Measurements from ENCODE around the gene ATP10B. TPM values are rescaled to one million over a fixed set of nuclear protein-coding genes. Genes with fewer than 3 reads are reported as not detected.

Gene ATP10B
- total and polyA plus RNA-seq, 2 experiments from 2014 or later = 2.7 to 5.1 TPM

DNA sequence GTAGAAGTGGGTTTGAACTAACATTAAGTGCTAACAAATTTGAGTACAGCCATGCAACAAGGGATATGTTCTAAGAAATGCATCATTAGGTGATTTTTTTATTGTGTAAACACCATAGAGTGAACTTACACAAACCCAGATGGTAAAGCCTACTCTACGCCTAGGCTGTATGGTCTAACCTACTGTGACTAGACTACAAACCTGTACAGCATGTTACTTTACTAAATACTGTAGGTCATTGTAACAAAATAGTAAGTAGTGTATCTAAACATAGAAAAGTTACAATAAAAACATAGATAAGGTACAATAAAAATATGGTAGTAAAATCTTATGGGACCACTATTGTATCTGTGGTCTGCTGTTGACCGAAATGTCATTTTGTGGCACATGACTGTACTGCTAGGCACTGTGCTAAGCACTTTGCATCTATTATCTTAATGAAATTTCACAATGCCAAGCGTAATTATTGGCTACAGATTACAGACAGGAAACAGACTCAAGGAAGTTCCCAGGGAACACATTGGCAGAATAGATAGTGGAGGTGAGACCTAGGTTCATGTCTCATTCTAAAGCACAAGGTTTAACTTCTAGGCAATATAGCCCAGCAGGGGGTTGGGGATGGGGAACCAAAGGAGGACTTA lies 62.7 kb downstream of the ATP10B start:
- WGBS (ENCODE audit: low lambda C conversion rate, missing lambda C conversion rate) = 95% methylated on average over 3 of the region's 3 CpGs
- H3K27ac ChIP-seq = no peak overlapping the region
- no peaks in the 10 kb centered on the region for H3K27me3 ChIP-seq

DNA sequence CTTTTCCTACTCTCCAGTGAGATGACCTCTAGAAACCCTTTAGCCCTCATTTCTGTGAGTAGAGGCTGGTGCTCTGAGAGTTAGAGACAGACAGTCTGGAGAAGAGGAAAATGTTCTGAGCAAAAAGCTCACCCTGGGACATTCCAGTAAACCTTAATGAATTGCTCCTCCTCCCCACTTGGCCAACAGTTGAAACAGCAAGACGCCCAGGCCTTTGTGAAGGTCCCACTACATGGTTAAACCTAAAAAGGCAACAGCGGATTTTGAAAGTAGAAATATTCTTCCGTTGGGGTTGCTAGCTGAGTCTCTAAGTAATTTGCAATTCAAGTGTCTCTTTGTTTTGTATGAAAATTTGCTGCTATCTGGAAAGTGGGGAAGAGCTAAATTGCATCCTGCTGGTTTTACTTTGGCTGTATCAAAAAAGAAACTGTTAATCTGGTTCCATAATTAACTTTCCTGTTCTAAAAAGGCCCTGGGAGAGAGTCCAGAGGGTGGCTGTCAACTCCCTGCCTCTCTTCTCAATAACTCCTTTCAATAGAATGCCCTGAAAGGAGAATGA lies 63.8 kb downstream of the ATP10B start:
- no peak for DNase-seq (ENCODE audit: low spot score)
- TF ChIP-seq EZH2phosphoT487 (IDR thresholded peaks at IDR 0.05; ENCODE audit: low read depth, severe bottlenecking, unreplicated experiment) (no peak), EZH2 (IDR thresholded peaks at IDR 0.05; ENCODE audit: borderline replicate concordance) (no peak)
- TF ChIP-seq, protein P1, sequence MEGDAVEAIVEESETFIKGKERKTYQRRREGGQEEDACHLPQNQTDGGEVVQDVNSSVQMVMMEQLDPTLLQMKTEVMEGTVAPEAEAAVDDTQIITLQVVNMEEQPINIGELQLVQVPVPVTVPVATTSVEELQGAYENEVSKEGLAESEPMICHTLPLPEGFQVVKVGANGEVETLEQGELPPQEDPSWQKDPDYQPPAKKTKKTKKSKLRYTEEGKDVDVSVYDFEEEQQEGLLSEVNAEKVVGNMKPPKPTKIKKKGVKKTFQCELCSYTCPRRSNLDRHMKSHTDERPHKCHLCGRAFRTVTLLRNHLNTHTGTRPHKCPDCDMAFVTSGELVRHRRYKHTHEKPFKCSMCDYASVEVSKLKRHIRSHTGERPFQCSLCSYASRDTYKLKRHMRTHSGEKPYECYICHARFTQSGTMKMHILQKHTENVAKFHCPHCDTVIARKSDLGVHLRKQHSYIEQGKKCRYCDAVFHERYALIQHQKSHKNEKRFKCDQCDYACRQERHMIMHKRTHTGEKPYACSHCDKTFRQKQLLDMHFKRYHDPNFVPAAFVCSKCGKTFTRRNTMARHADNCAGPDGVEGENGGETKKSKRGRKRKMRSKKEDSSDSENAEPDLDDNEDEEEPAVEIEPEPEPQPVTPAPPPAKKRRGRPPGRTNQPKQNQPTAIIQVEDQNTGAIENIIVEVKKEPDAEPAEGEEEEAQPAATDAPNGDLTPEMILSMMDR (IDR thresholded peaks at IDR 0.05; ENCODE audit: poor library complexity) = no peak
- Histone ChIP-seq H3K9me2 (replicated peaks; ENCODE audit: insufficient read depth) (no peaks in the 10 kb centered on the region), H3K4me3 (no peak overlapping the region), H3K9me3 (ENCODE audit: low read depth) (no peaks in the 10 kb centered on the region), H3K4me1 (ENCODE audit: insufficient read depth) (peaks cover 7% of the 10 kb centered on the region), H4K20me1 (ENCODE audit: insufficient read depth, poor library complexity, severe bottlenecking) (no peaks in the 10 kb centered on the region), H3K27ac (no peak overlapping the region), H3K27me3 (no peaks in the 10 kb centered on the region), H3K4me2 (no peak overlapping the region), H2AFZ (no peak overlapping the region), H3K36me3 (replicated peaks; ENCODE audit: insufficient read depth, low read depth) (no peaks in the 10 kb centered on the region), H3K79me2 (no peaks in the 10 kb centered on the region)
- 73% methylated on average over 3 of the region's 3 CpGs for WGBS (ENCODE audit: low lambda C conversion rate, missing lambda C conversion rate)

More for the DNA sequence above, 62.7 kb downstream of the ATP10B start:
- no peak overlapping the region for H3K4me3 ChIP-seq
- H3K9me2 ChIP-seq (replicated peaks; ENCODE audit: insufficient read depth) = no peaks in the 10 kb centered on the region
- TF ChIP-seq EZH2 (IDR thresholded peaks at IDR 0.05; ENCODE audit: borderline replicate concordance) = no peak
- no peak for TF ChIP-seq EZH2phosphoT487 (IDR thresholded peaks at IDR 0.05; ENCODE audit: low read depth, severe bottlenecking, unreplicated experiment)
- TF ChIP-seq, protein P1 (IDR thresholded peaks at IDR 0.05; ENCODE audit: poor library complexity) = no peak
- H2AFZ ChIP-seq = no peak overlapping the region
- no peaks in the 10 kb centered on the region for H3K9me3 ChIP-seq (ENCODE audit: low read depth)
- no peak for DNase-seq (ENCODE audit: low spot score)
- no peaks in the 10 kb centered on the region for H4K20me1 ChIP-seq (ENCODE audit: insufficient read depth, poor library complexity, severe bottlenecking)
- no peaks in the 10 kb centered on the region for H3K79me2 ChIP-seq
- peaks cover 7% of the 10 kb centered on the region for H3K4me1 ChIP-seq (ENCODE audit: insufficient read depth)
- H3K4me2 ChIP-seq = no peak overlapping the region
- no peaks in the 10 kb centered on the region for H3K36me3 ChIP-seq (replicated peaks; ENCODE audit: insufficient read depth, low read depth)

- H4K20me1 ChIP-seq (ENCODE audit: insufficient read depth, poor library complexity, severe bottlenecking) = no peaks in the 10 kb centered on the region
- no peaks in the 10 kb centered on the region for H3K9me2 ChIP-seq (replicated peaks; ENCODE audit: insufficient read depth)
- H3K4me2 ChIP-seq = no peak overlapping the region
- peak; percentile 56 for DNase-seq (ENCODE audit: low spot score)
- no peaks in the 10 kb centered on the region for H3K27me3 ChIP-seq
- H3K4me1 ChIP-seq (ENCODE audit: insufficient read depth) = peaks cover 7% of the 10 kb centered on the region
- WGBS (ENCODE audit: low lambda C conversion rate, missing lambda C conversion rate) = 54% methylated on average over 4 of the region's 4 CpGs
- H3K36me3 ChIP-seq (replicated peaks; ENCODE audit: insufficient read depth, low read depth) = no peaks in the 10 kb centered on the region
- H3K4me3 ChIP-seq = no peak overlapping the region
- H2AFZ ChIP-seq = no peak overlapping the region
- TF ChIP-seq, protein P1 (IDR thresholded peaks at IDR 0.05; ENCODE audit: poor library complexity) = peak; percentile 51
- TF ChIP-seq EZH2phosphoT487 (IDR thresholded peaks at IDR 0.05; ENCODE audit: low read depth, severe bottlenecking, unreplicated experiment) (no peak), EZH2 (IDR thresholded peaks at IDR 0.05; ENCODE audit: borderline replicate concordance) (no peak)
- H3K79me2 ChIP-seq = no peaks in the 10 kb centered on the region
- H3K27ac ChIP-seq = peak overlapping the region; percentile 58
- H3K9me3 ChIP-seq (ENCODE audit: low read depth) = no peaks in the 10 kb centered on the region
Measured at GRCh38 chr5:160787240-160787639, 64.8 kb downstream of the ATP10B start.

Data from hepatocyte (in vitro differentiated cells).